Neural cell (in vitro differentiated cells): ENCODE data around the gene CROT. TPM values are rescaled to one million over a fixed set of nuclear protein-coding genes. Genes with fewer than 3 reads are reported as not detected.

ENCODE experiments used
- H2AFZ ChIP-seq: fragments of 200-600, 300-800 bp; sonication (generic), shearing (Covaris generic); 2 replicates; pipeline ENCODE4 v1.6.0; 2014; ENCODE audit warnings: low read depth, mild to moderate bottlenecking, antibody characterized with exemption, low read length, moderate library complexity
- H3F3A ChIP-seq: fragments of 200-600 bp; shearing (Covaris generic); 2 replicates; pipeline ENCODE4 v1.6.1; 2016; ENCODE audit warnings: mild to moderate bottlenecking, moderate library complexity, mixed read lengths, antibody characterized with exemption, low read length; ENCODE audit not compliant: insufficient read depth, poor library complexity, severe bottlenecking
- H3K27ac ChIP-seq: fragments of 200-600, 300-800 bp; sonication (generic), shearing (Covaris generic); 2 replicates; pipeline ENCODE4 v1.5.1; 2014; ENCODE audit warnings: mild to moderate bottlenecking, low read length, moderate library complexity
- H3K27me3 ChIP-seq: fragments of 300-800, 200-600 bp; sonication (generic), shearing (Covaris generic); 2 replicates; pipeline ENCODE4 v1.6.0; 2014; ENCODE audit warnings: mild to moderate bottlenecking, low read depth, low read length, moderate library complexity; ENCODE audit not compliant: insufficient read depth
- H3K36me3 ChIP-seq: fragments of 300-800, 200-600 bp; sonication (generic), shearing (Covaris generic); 2 replicates; pipeline ENCODE4 v1.5.1; 2014; ENCODE audit warnings: mild to moderate bottlenecking, antibody characterized with exemption, low read length, moderate library complexity; ENCODE audit not compliant: insufficient read depth
- H3K4me2 ChIP-seq: fragments of 300-800, 200-600 bp; sonication (generic), shearing (Covaris generic); 2 replicates; pipeline ENCODE4 v1.6.0; 2014; ENCODE audit warnings: mild to moderate bottlenecking, low read length
- H3K4me3 ChIP-seq: fragments of 300-800, 200-600 bp; sonication (generic), shearing (Covaris generic); 2 replicates; pipeline ENCODE4 v1.5.1; 2014; ENCODE audit warnings: mild to moderate bottlenecking, low read length, moderate library complexity
- H3K79me2 ChIP-seq: fragments of 200-600 bp; shearing (Covaris generic); replicated peaks from 2 replicates; pipeline ENCODE4 v1.6.0; 2014; ENCODE audit warnings: mild to moderate bottlenecking, low read length, moderate library complexity; ENCODE audit not compliant: insufficient read depth
- H3K9ac ChIP-seq: fragments of 300-800, 200-600 bp; sonication (generic), shearing (Covaris generic); 2 replicates; pipeline ENCODE4 v1.6.1; 2016; ENCODE audit warnings: mild to moderate bottlenecking, low read length, mixed read lengths
- H3K9me2 ChIP-seq: fragments of 200-600 bp; shearing (Covaris generic); 2 replicates; pipeline ENCODE4 v1.6.1; 2016; ENCODE audit warnings: mild to moderate bottlenecking, low read length, mixed read lengths; ENCODE audit not compliant: insufficient read depth
- H3K9me3 ChIP-seq: fragments of 200-600, 300-800 bp; sonication (generic), shearing (Covaris generic); 2 replicates; pipeline ENCODE4 v1.6.1; 2016; ENCODE audit warnings: mild to moderate bottlenecking, mixed run types, low read length, moderate library complexity, mixed read lengths
- H4K20me1 ChIP-seq: fragments of 200-600 bp; shearing (Covaris generic); 2 replicates; pipeline ENCODE4 v1.6.1; 2016; ENCODE audit warnings: mild to moderate bottlenecking, mixed run types; ENCODE audit not compliant: insufficient read depth
- CTCF ChIP-seq: fragments of 450-650 bp; IDR thresholded peaks from 2 replicates; pipeline ENCODE4 v1.5.1; 2014; ENCODE audit warnings: antibody characterized with exemption, mild to moderate bottlenecking, moderate library complexity; ENCODE audit not compliant: poor library complexity, severe bottlenecking
- EP300 ChIP-seq: fragments of 450-650 bp; conservative IDR thresholded peaks from 2 replicates; pipeline ENCODE4 v1.6.1; 2014; ENCODE audit warnings: antibody characterized with exemption, mild to moderate bottlenecking, moderate library complexity; ENCODE audit not compliant: poor library complexity, severe bottlenecking
- EZH2 ChIP-seq: fragments of 200-600, 300-800 bp; shearing (Covaris generic), sonication (generic); IDR thresholded peaks from 2 replicates; pipeline ENCODE4 v1.6.1; 2014; ENCODE audit warnings: antibody characterized with exemption, low read length, borderline replicate concordance, mild to moderate bottlenecking; ENCODE audit not compliant: insufficient read depth, poor library complexity, severe bottlenecking
- MXI1 ChIP-seq: fragments of 450-650 bp; conservative IDR thresholded peaks from 2 replicates; pipeline ENCODE4 v1.6.1; 2014; ENCODE audit warnings: antibody characterized with exemption, mild to moderate bottlenecking; ENCODE audit not compliant: poor library complexity, severe bottlenecking
- POLR2AphosphoS5 ChIP-seq: IDR thresholded peaks from 2 replicates; pipeline ENCODE4 v1.6.1; 2012
- RAD21 ChIP-seq: fragments of 450-650 bp; conservative IDR thresholded peaks from 2 replicates; pipeline ENCODE4 v1.6.1; 2014; ENCODE audit warnings: antibody characterized with exemption, mild to moderate bottlenecking, moderate library complexity
- REST ChIP-seq: IDR thresholded peaks from 2 replicates; pipeline ENCODE4 v1.6.1; 2012; ENCODE audit warnings: borderline replicate concordance
- SMC3 ChIP-seq: fragments of 450-650 bp; conservative IDR thresholded peaks from 2 replicates; pipeline ENCODE4 v1.6.1; 2014; ENCODE audit warnings: antibody characterized with exemption, mild to moderate bottlenecking, moderate library complexity; ENCODE audit not compliant: poor library complexity
- TAF1 ChIP-seq: IDR thresholded peaks from 2 replicates; pipeline ENCODE4 v1.6.1; 2012; ENCODE audit warnings: low read depth
- polyA plus RNA-seq: library from polyadenylated mRNA; depleted of rRNA; stranded (reverse); fragments of >200 nt; gene quantifications from 2 replicates; pipeline ENCODE4 v1.2.3, GENCODE V29; 2014

CROT gene
- polyA plus RNA-seq, 1 donor from 2014 or later: 20.6 TPM

- no peak overlapping the region for H3K4me3 ChIP-seq
- no peaks in the 10 kb centered on the region for H3K9me2 ChIP-seq
- H3K9ac ChIP-seq: no peak overlapping the region
- H2AFZ ChIP-seq: no peak overlapping the region
- no peak for TF ChIP-seq EP300
- no peak for TF ChIP-seq EZH2
- no peak for TF ChIP-seq CTCF
- TF ChIP-seq MXI1: no peak
- no peak for TF ChIP-seq POLR2AphosphoS5
- no peak for TF ChIP-seq SMC3
- no peak for TF ChIP-seq TAF1
- no peak for TF ChIP-seq RAD21
- no peak for TF ChIP-seq REST
- no peaks in the 10 kb centered on the region for H4K20me1 ChIP-seq
- no peaks in the 10 kb centered on the region for H3K27me3 ChIP-seq
- no peaks in the 10 kb centered on the region for H3F3A ChIP-seq
- no peaks in the 10 kb centered on the region for H3K9me3 ChIP-seq
- H3K4me2 ChIP-seq: no peak overlapping the region
- no peaks in the 10 kb centered on the region for H3K79me2 ChIP-seq
- no peaks in the 10 kb centered on the region for H3K36me3 ChIP-seq
- no peak overlapping the region for H3K27ac ChIP-seq
Measured at GRCh38 chr7:87395442-87396020, 50.1 kb downstream of the CROT start.

- Histone ChIP-seq H4K20me1 (no peaks in the 10 kb centered on the region), H3K4me2 (no peak overlapping the region), H3K9me2 (no peaks in the 10 kb centered on the region), H3K27ac (no peak overlapping the region), H2AFZ (no peak overlapping the region), H3K27me3 (no peaks in the 10 kb centered on the region), H3K4me3 (no peak overlapping the region), H3K79me2 (no peaks in the 10 kb centered on the region), H3F3A (no peaks in the 10 kb centered on the region), H3K9ac (no peak overlapping the region), H3K36me3 (no peaks in the 10 kb centered on the region), H3K9me3 (no peaks in the 10 kb centered on the region)
- TF ChIP-seq POLR2AphosphoS5: no peak
- no peak for TF ChIP-seq RAD21
- no peak for TF ChIP-seq EP300
- TF ChIP-seq SMC3: no peak
- TF ChIP-seq REST: no peak
- no peak for TF ChIP-seq EZH2
Measured at GRCh38 chr7:87398446-87398845, 53.0 kb downstream of the CROT start.
